GM19351 (cell line): ENCODE data around the gene SCUBE3.

Source experiments
- ATAC-seq: cut with Tn5 transposase; IDR thresholded peaks from one replicate; pipeline ENCODE4 v1.9.1; 2021; ENCODE audit warnings: mild to moderate bottlenecking, moderate library complexity; ENCODE audit not compliant: unreplicated experiment

The SCUBE3 gene

GRCh38 chr6:35264550-35265274, 51.0 kb downstream of the SCUBE3 start:
- no peak for ATAC-seq

GRCh38 chr6:35265523-35265922, 51.8 kb downstream of the SCUBE3 start:
- no peak for ATAC-seq

GRCh38 chr6:35267446-35267845, 53.7 kb downstream of the SCUBE3 start:
- ATAC-seq, result no peak

GRCh38 chr6:35267897-35268296, 54.1 kb downstream of the SCUBE3 start:
- ATAC-seq, result no peak

GRCh38 chr6:35272005-35272404, 58.2 kb downstream of the SCUBE3 start:
- ATAC-seq, result no peak

GRCh38 chr6:35273822-35274559, 60.2 kb downstream of the SCUBE3 start:
- ATAC-seq, result no peak

GRCh38 chr6:35275744-35276260, 62.0 kb downstream of the SCUBE3 start:
- ATAC-seq, result no peak

GRCh38 chr6:35278708-35279107, 65.0 kb downstream of the SCUBE3 start:
- no peak for ATAC-seq

- ATAC-seq, result no peak
These were observed 67.1 kb downstream of the SCUBE3 start for GRCh38 chr6:35280903-35281302.

- ATAC-seq, result no peak
These were observed 68.7 kb downstream of the SCUBE3 start for GRCh38 chr6:35282472-35282871.

GRCh38 chr6:35283361-35283760, 69.6 kb downstream of the SCUBE3 start:
- no peak for ATAC-seq

- no peak for ATAC-seq
These were observed 74.1 kb downstream of the SCUBE3 start for GRCh38 chr6:35287671-35288396.

GRCh38 chr6:35288834-35289233, 75.1 kb downstream of the SCUBE3 start:
- no peak for ATAC-seq

GRCh38 chr6:35291491-35291890, 77.7 kb downstream of the SCUBE3 start:
- no peak for ATAC-seq

GRCh38 chr6:35292494-35292893, 78.7 kb downstream of the SCUBE3 start:
- no peak for ATAC-seq

GRCh38 chr6:35293681-35294080, 79.9 kb downstream of the SCUBE3 start:
- no peak for ATAC-seq

GRCh38 chr6:35294308-35294945, 80.7 kb downstream of the SCUBE3 start:
- no peak for ATAC-seq

GRCh38 chr6:35295036-35295435, 81.3 kb downstream of the SCUBE3 start:
- ATAC-seq, result no peak

- no peak for ATAC-seq
These were observed 82.0 kb downstream of the SCUBE3 start for GRCh38 chr6:35295521-35296315.

- ATAC-seq, result no peak
These were observed 83.3 kb downstream of the SCUBE3 start for GRCh38 chr6:35296931-35297600.
